ENCODE measurements around the gene INF2. TPM values are rescaled to one million over a fixed set of nuclear protein-coding genes. Genes with fewer than 3 reads are reported as not detected.
A peak's percentile ranks its signal among the peaks of the same experiment; 100 is the strongest.

INF2 gene
- total RNA-seq, 1 donor from 2014 or later, result 14.6 TPM

DNA sequence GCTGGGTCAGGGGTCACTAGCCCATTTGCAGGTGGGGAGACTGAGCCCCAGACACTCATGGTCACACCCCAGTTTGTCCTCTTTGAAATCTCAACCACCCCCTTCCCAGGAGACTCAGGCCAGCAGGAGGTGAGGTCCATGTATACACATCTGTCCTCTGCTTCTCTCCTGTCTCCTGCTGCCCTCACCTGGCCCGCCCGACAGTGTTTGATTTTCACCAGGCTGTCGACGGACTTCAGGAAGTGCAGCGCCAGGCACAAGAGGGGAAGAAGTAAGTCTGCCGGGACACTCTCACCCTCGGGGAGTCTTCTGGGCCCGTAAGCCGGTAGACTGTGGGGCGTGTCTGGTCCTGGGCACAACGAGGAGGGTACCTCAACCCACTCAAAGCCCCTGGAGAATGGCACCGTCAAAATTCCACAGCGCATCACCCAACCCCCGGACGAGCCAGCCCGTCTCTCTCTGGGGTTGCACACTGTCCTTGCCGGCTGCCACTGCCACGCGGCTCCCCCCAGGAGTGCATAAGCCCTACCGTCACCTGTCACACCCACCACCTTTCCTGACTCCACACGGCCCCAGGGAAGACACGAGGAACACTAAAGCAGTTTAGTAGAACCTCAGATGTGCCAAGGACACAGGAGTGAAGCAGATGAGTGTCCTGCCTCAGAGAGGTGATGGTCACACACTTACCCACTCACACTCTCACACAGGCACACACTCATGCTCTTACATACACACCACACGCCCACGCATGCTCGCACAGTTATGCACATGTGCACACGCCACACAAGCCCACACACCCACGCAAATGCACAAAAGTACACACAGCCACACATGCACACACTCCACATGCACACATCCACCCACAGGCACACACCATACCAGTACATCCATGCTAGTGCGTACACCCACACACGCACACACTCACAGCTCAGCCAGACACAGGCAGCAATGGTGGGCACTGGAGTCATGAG, 50.4 kb downstream of the INF2 start:
- Histone ChIP-seq H3K9me3 (ENCODE audit: control insufficient read depth in 3 of 3, low read length in 3 of 3) (no peaks in the 10 kb centered on the region), H3K4me3 (ENCODE audit: low read length in 3 of 3) (no peak overlapping the region), H3K27ac (ENCODE audit: low read depth, low read length) (no peak overlapping the region), H3K36me3 (ENCODE audit: control insufficient read depth in 3 of 3, insufficient read depth in 3 of 3, low read length in 3 of 3) (peaks cover 61 to 76% (median 71%) of the 10 kb centered on the region in 3 donors), H3K27me3 (ENCODE audit: control insufficient read depth in 3 of 3, insufficient read depth in 3 of 3, low read length in 3 of 3) (no peaks in the 10 kb centered on the region), H3K4me1 (ENCODE audit: control insufficient read depth in 3 of 3, insufficient read depth in 3 of 3, low read length in 3 of 3) (peaks cover 37 to 74% (median 37%) of the 10 kb centered on the region in 3 donors), H3K9ac (ENCODE audit: low read depth in 1 of 3, low read length in 3 of 3) (peak overlapping the region in 1 of 3 donors; percentile 45)

DNA sequence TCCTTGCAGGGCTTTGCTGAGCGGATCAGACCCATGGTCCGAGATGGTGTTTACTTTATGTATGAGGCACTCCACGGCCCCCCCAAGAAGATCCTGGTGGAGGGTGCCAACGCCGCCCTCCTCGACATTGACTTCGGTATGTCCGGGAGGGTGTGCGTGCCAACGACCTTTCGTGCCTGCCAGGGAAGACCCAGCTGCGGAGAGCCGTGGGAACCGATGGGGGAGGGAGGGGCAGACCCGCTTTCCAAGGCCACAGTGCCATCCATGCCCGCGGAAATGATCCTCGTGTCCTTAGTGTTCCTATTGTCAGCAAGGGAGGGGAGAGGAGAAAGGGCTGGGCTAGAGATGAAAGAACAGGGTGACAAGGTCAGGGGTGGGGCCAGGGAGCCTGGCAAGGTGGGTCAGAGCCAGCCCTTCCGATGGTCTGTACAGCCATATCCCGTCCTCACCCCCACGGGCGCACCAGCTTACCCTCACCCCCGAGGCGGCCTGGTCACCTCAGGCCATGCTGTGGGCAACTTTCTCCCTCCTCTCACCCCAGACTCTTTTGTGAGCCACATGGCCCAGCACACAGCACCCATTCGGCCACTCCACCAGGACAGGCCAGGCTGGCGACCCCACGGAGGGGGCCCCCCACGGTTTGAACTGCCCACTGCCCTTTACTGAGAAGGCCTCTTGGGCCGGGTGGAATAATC, 51.8 kb downstream of the INF2 start:
- Histone ChIP-seq H3K9me3 (ENCODE audit: control insufficient read depth in 3 of 3, low read length in 3 of 3) (no peaks in the 10 kb centered on the region), H3K27me3 (ENCODE audit: control insufficient read depth in 3 of 3, insufficient read depth in 3 of 3, low read length in 3 of 3) (no peaks in the 10 kb centered on the region), H3K4me1 (ENCODE audit: control insufficient read depth in 3 of 3, insufficient read depth in 3 of 3, low read length in 3 of 3) (peaks cover 31 to 74% (median 37%) of the 10 kb centered on the region in 3 donors), H3K36me3 (ENCODE audit: control insufficient read depth in 3 of 3, insufficient read depth in 3 of 3, low read length in 3 of 3) (peaks cover 75 to 88% (median 84%) of the 10 kb centered on the region in 3 donors), H3K27ac (ENCODE audit: low read depth, low read length) (peak overlapping the region; percentile 28), H3K4me3 (ENCODE audit: low read length in 3 of 3) (no peak overlapping the region), H3K9ac (ENCODE audit: low read depth in 1 of 3, low read length in 3 of 3) (peak overlapping the region in 2 of 3 donors; percentile 33 to 45)

- Histone ChIP-seq H3K9me3 (ENCODE audit: control insufficient read depth in 3 of 3, low read length in 3 of 3) (no peaks in the 10 kb centered on the region), H3K4me1 (ENCODE audit: control insufficient read depth in 3 of 3, insufficient read depth in 3 of 3, low read length in 3 of 3) (peaks cover 31 to 74% (median 35%) of the 10 kb centered on the region in 3 donors), H3K36me3 (ENCODE audit: control insufficient read depth in 3 of 3, insufficient read depth in 3 of 3, low read length in 3 of 3) (peaks cover 80 to 91% (median 84%) of the 10 kb centered on the region in 3 donors), H3K27me3 (ENCODE audit: control insufficient read depth in 3 of 3, insufficient read depth in 3 of 3, low read length in 3 of 3) (no peaks in the 10 kb centered on the region), H3K4me3 (ENCODE audit: low read length in 3 of 3) (no peak overlapping the region), H3K9ac (ENCODE audit: low read depth in 1 of 3, low read length in 3 of 3) (no peak overlapping the region), H3K27ac (ENCODE audit: low read depth, low read length) (peak overlapping the region; percentile 28)
Observed at GRCh38 chr14:104741803-104742251, 52.4 kb downstream of the INF2 start.

- Histone ChIP-seq H3K9ac (ENCODE audit: low read depth in 1 of 3, low read length in 3 of 3) (peak overlapping the region in 1 of 3 donors; percentile 33), H3K4me3 (ENCODE audit: low read length in 3 of 3) (no peak overlapping the region), H3K9me3 (ENCODE audit: control insufficient read depth in 3 of 3, low read length in 3 of 3) (no peaks in the 10 kb centered on the region), H3K27ac (ENCODE audit: low read depth, low read length) (peak overlapping the region; percentile 33), H3K36me3 (ENCODE audit: control insufficient read depth in 3 of 3, insufficient read depth in 3 of 3, low read length in 3 of 3) (peaks cover 80 to 84% (median 80%) of the 10 kb centered on the region in 3 donors), H3K27me3 (ENCODE audit: control insufficient read depth in 3 of 3, insufficient read depth in 3 of 3, low read length in 3 of 3) (no peaks in the 10 kb centered on the region), H3K4me1 (ENCODE audit: control insufficient read depth in 3 of 3, insufficient read depth in 3 of 3, low read length in 3 of 3) (peaks cover 27 to 68% (median 28%) of the 10 kb centered on the region in 3 donors)
Observed at GRCh38 chr14:104742586-104743455, 53.4 kb downstream of the INF2 start.

- no peak overlapping the region for H3K27ac ChIP-seq (ENCODE audit: low read depth, low read length)
Observed at GRCh38 chr14:104743461-104744380, 54.3 kb downstream of the INF2 start.

DNA sequence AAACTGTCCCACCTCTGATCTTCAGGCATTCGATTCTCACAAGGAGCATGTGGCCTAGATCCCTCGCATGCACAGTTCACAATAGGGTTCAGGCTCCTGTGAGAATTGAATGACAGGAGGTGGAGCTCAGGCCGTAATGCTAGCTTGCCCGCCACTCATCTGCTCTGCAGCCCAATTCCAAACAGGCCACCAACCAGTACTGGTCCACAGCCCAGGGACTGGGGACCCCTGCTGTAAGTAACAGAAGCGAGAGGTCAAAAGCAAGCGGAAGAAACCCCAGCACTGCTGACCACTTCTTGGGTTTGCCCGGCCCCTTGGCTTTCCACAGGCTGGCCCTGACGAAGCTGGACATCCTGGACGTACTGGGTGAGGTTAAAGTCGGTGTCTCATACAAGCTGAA, 55.1 kb downstream of the INF2 start:
- peaks cover 67 to 70% (median 69%) of the 10 kb centered on the region in 3 donors for H3K36me3 ChIP-seq (ENCODE audit: control insufficient read depth in 3 of 3, insufficient read depth in 3 of 3, low read length in 3 of 3)
- H3K27ac ChIP-seq (ENCODE audit: low read depth, low read length), result no peak overlapping the region

More at GRCh38 chr14:104743461-104744380, 54.3 kb downstream of the INF2 start:
- no peaks in the 10 kb centered on the region for H3K27me3 ChIP-seq (ENCODE audit: control insufficient read depth in 3 of 3, insufficient read depth in 3 of 3, low read length in 3 of 3)
- peak overlapping the region in 1 of 3 donors; percentile 33 for H3K9ac ChIP-seq (ENCODE audit: low read depth in 1 of 3, low read length in 3 of 3)
- peaks cover 32 to 68% (median 36%) of the 10 kb centered on the region in 3 donors for H3K4me1 ChIP-seq (ENCODE audit: control insufficient read depth in 3 of 3, insufficient read depth in 3 of 3, low read length in 3 of 3)
- no peaks in the 10 kb centered on the region for H3K9me3 ChIP-seq (ENCODE audit: control insufficient read depth in 3 of 3, low read length in 3 of 3)
- no peak overlapping the region for H3K4me3 ChIP-seq (ENCODE audit: low read length in 3 of 3)
- peaks cover 74 to 77% (median 75%) of the 10 kb centered on the region in 3 donors for H3K36me3 ChIP-seq (ENCODE audit: control insufficient read depth in 3 of 3, insufficient read depth in 3 of 3, low read length in 3 of 3)

DNA sequence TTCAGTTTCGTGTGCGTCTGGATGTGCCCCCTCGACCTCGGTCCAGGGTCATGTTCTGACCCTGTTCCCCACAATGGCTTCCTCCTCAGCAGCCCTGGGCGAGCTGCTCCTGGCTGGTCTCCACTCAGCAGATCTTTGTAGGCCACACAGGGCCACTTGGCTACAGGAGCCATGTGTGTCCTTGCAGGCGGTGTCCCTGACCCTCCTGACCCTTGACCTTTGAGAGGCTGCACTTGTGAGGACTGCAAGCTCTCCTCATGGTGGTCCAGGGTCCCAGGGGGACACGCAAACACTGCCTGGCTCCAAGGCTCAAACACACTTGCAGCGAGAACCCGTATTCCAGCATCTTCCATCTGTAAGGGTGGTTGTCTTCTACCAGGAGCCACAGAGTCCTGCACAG, 56.0 kb downstream of the INF2 start:
- peak overlapping the region in 1 of 3 donors; percentile 16 for H3K9ac ChIP-seq (ENCODE audit: low read depth in 1 of 3, low read length in 3 of 3)
- H3K27ac ChIP-seq (ENCODE audit: low read depth, low read length), result no peak overlapping the region
- H3K4me1 ChIP-seq (ENCODE audit: control insufficient read depth in 3 of 3, insufficient read depth in 3 of 3, low read length in 3 of 3), result peaks cover 42 to 74% (median 47%) of the 10 kb centered on the region in 3 donors
- H3K9me3 ChIP-seq (ENCODE audit: control insufficient read depth in 3 of 3, low read length in 3 of 3), result no peaks in the 10 kb centered on the region
- no peaks in the 10 kb centered on the region for H3K27me3 ChIP-seq (ENCODE audit: control insufficient read depth in 3 of 3, insufficient read depth in 3 of 3, low read length in 3 of 3)
- H3K36me3 ChIP-seq (ENCODE audit: control insufficient read depth in 3 of 3, insufficient read depth in 3 of 3, low read length in 3 of 3), result peaks cover 58 to 60% (median 59%) of the 10 kb centered on the region in 3 donors
- H3K4me3 ChIP-seq (ENCODE audit: low read length in 3 of 3), result no peak overlapping the region

More for the DNA sequence above, 55.1 kb downstream of the INF2 start:
- H3K4me1 ChIP-seq (ENCODE audit: control insufficient read depth in 3 of 3, insufficient read depth in 3 of 3, low read length in 3 of 3), result peaks cover 39 to 71% (median 42%) of the 10 kb centered on the region in 3 donors
- H3K4me3 ChIP-seq (ENCODE audit: low read length in 3 of 3), result no peak overlapping the region
- no peaks in the 10 kb centered on the region for H3K27me3 ChIP-seq (ENCODE audit: control insufficient read depth in 3 of 3, insufficient read depth in 3 of 3, low read length in 3 of 3)
- H3K9me3 ChIP-seq (ENCODE audit: control insufficient read depth in 3 of 3, low read length in 3 of 3), result no peaks in the 10 kb centered on the region
- no peak overlapping the region for H3K9ac ChIP-seq (ENCODE audit: low read depth in 1 of 3, low read length in 3 of 3)

GRCh38 chr14:104746071-104746545, 56.7 kb downstream of the INF2 start:
- H3K27ac ChIP-seq (ENCODE audit: low read depth, low read length), result no peak overlapping the region
- no peaks in the 10 kb centered on the region for H3K27me3 ChIP-seq (ENCODE audit: control insufficient read depth in 3 of 3, insufficient read depth in 3 of 3, low read length in 3 of 3)
- no peak overlapping the region for H3K9ac ChIP-seq (ENCODE audit: low read depth in 1 of 3, low read length in 3 of 3)
- no peaks in the 10 kb centered on the region for H3K9me3 ChIP-seq (ENCODE audit: control insufficient read depth in 3 of 3, low read length in 3 of 3)
- peaks cover 42 to 69% (median 47%) of the 10 kb centered on the region in 3 donors for H3K4me1 ChIP-seq (ENCODE audit: control insufficient read depth in 3 of 3, insufficient read depth in 3 of 3, low read length in 3 of 3)
- peaks cover 51 to 54% (median 53%) of the 10 kb centered on the region in 3 donors for H3K36me3 ChIP-seq (ENCODE audit: control insufficient read depth in 3 of 3, insufficient read depth in 3 of 3, low read length in 3 of 3)
- H3K4me3 ChIP-seq (ENCODE audit: low read length in 3 of 3), result no peak overlapping the region
